Measurements from ENCODE around the gene CREBL2. TPM values are rescaled to one million over a fixed set of nuclear protein-coding genes. Genes with fewer than 3 reads are reported as not detected.

CREBL2 gene
- total and polyA plus RNA-seq, 2 of the 13 experiments (the other 11 are each of a cell fraction or from before 2014, with no cell fraction given) = 6.9 to 8.4 TPM

GRCh38 chr12:12611512-12612306, at the start of gene CREBL2 (continued):
- TF ChIP-seq ZNF414 (CRISPR knock-in tag; IDR thresholded peaks at IDR 0.05) = no peak
- TF ChIP-seq ZNF12 (CRISPR knock-in tag; IDR thresholded peaks at IDR 0.05) = no peak; the same call in 1 of the 2 replicates
- TF ChIP-seq MIER2 (CRISPR knock-in tag; IDR thresholded peaks at IDR 0.05) = 0 out of 2 replicates have a peak, but pooled peaks have one; percentile 60
- 0 out of 2 replicates have a peak, but pooled peaks have one; percentile 88 for TF ChIP-seq ZNF33B (CRISPR knock-in tag; IDR thresholded peaks at IDR 0.05)
- no peak for TF ChIP-seq ADNP (CRISPR knock-in tag; IDR thresholded peaks at IDR 0.05)
- 0 out of 2 replicates have a peak, but pooled peaks have one; percentile 60 for TF ChIP-seq LBX2 (CRISPR knock-in tag; IDR thresholded peaks at IDR 0.05; ENCODE audit: borderline replicate concordance)
- peak; percentile 77; the same call in 1 of the 2 replicates for TF ChIP-seq NRL (CRISPR knock-in tag; IDR thresholded peaks at IDR 0.05; ENCODE audit: borderline replicate concordance)
- TF ChIP-seq IRF9 (CRISPR knock-in tag; IDR thresholded peaks at IDR 0.05; ENCODE audit: borderline replicate concordance) = 0 out of 2 replicates have a peak, but pooled peaks have one; percentile 27
- TF ChIP-seq CCDC6 (CRISPR knock-in tag; IDR thresholded peaks at IDR 0.05) = no peak; the same call in 1 of the 2 replicates
- no peak for TF ChIP-seq BHLHE40 (IDR thresholded peaks at IDR 0.05; ENCODE audit: low read length)
- no peak for TF ChIP-seq FLYWCH1 (CRISPR knock-in tag; IDR thresholded peaks at IDR 0.05)
- peak; percentile 61; the same call in 1 of the 2 replicates for TF ChIP-seq TFE3 (CRISPR knock-in tag; IDR thresholded peaks at IDR 0.05)
- TF ChIP-seq ZSCAN31 (CRISPR knock-in tag; IDR thresholded peaks at IDR 0.05; ENCODE audit: low read depth) = peak; percentile 63; the same call in 1 of the 2 replicates
- peak; percentile 82 for TF ChIP-seq ZNF746 (CRISPR knock-in tag; IDR thresholded peaks at IDR 0.05)
- TF ChIP-seq ZNF558 (CRISPR knock-in tag; IDR thresholded peaks at IDR 0.05; ENCODE audit: borderline replicate concordance) = no peak; the same call in 1 of the 2 replicates
- peak; percentile 73 for TF ChIP-seq AHDC1 (CRISPR knock-in tag; IDR thresholded peaks at IDR 0.05; ENCODE audit: borderline replicate concordance)
- no peak for TF ChIP-seq ZNF83 (CRISPR knock-in tag; IDR thresholded peaks at IDR 0.05; ENCODE audit: borderline replicate concordance)

Measured in HepG2 (cell line).